HepG2 (cell line): Measurements from ENCODE around the gene ASXL1. TPM values are rescaled to one million over a fixed set of nuclear protein-coding genes. Genes with fewer than 3 reads are reported as not detected.
A peak's percentile ranks its signal among the peaks of the same experiment; 100 is the strongest.

Source experiments
- DBP ChIP-seq: sonication (generic); formaldehyde crosslinking; IDR thresholded peaks from 2 replicates; pipeline ENCODE4 v1.4.0; 2020; ENCODE audit warnings: missing genetic modification reagents; ENCODE audit errors: not compliant biosample characterization
- HNF1A ChIP-seq, 2 experiments: sonication (generic) in 1 of 2; formaldehyde crosslinking in 1 of 2; IDR thresholded peaks; 2 replicates each; pipeline versions ENCODE4 v1.4.0 to v1.6.1; 2016 to 2020; ENCODE audit warnings: borderline replicate concordance in 1 of 2, low read depth in 1 of 2, mild to moderate bottlenecking in 1 of 2, missing genetic modification reagents in 1 of 2
- MAFG ChIP-seq: sonication (generic); formaldehyde crosslinking; IDR thresholded peaks from 2 replicates; pipeline ENCODE4 v1.5.1; 2020; ENCODE audit warnings: mild to moderate bottlenecking, missing genetic modification reagents
- MXD1 ChIP-seq: sonication (generic); formaldehyde crosslinking; IDR thresholded peaks from 2 replicates; pipeline ENCODE4 v1.4.0; 2020; ENCODE audit warnings: mild to moderate bottlenecking, missing genetic modification reagents
- PAF1 ChIP-seq: IDR thresholded peaks from 2 replicates; pipeline ENCODE4 v1.6.1; 2016; ENCODE audit warnings: missing genetic modification reagents, missing compliant biosample characterization
- POGZ ChIP-seq: sonication (generic); formaldehyde crosslinking; IDR thresholded peaks from 2 replicates; pipeline ENCODE4 v1.4.0; 2020; ENCODE audit warnings: mild to moderate bottlenecking, missing genetic modification reagents
- REPIN1 ChIP-seq: sonication (generic); formaldehyde crosslinking; IDR thresholded peaks from 2 replicates; pipeline ENCODE4 v1.8.0; 2022; ENCODE audit warnings: missing genetic modification reagents, low read depth, mild to moderate bottlenecking, borderline replicate concordance
- SNAPC2 ChIP-seq: sonication (generic); formaldehyde crosslinking; IDR thresholded peaks from 2 replicates; pipeline ENCODE4 v1.8.1; 2022; ENCODE audit warnings: mild to moderate bottlenecking, missing genetic modification reagents
- SOX6 ChIP-seq, 2 experiments: fragments of 450-650 bp in 1 of 2; sonication (generic) in 1 of 2; formaldehyde crosslinking in 1 of 2; IDR thresholded peaks; 2 replicates each; pipeline versions ENCODE4 v1.4.0 to v1.6.1; 2017 to 2020; ENCODE audit warnings: antibody characterized with exemption in 1 of 2, mild to moderate bottlenecking in 1 of 2, missing genetic modification reagents in 1 of 2
- SUZ12 ChIP-seq: fragments of 150-350 bp; IDR thresholded peaks from 2 replicates; pipeline ENCODE4 v1.6.1; 2014; ENCODE audit warnings: low read depth, low read length
- TP53 ChIP-seq: sonication (generic); formaldehyde crosslinking; conservative IDR thresholded peaks from 2 replicates; pipeline ENCODE4 v1.4.0; 2020; ENCODE audit warnings: missing genetic modification reagents
- ZNF138 ChIP-seq: sonication (generic); formaldehyde crosslinking; IDR thresholded peaks from 2 replicates; pipeline ENCODE4 v1.5.0; 2020; ENCODE audit warnings: mild to moderate bottlenecking, low read depth, missing genetic modification reagents
- ZNF207 ChIP-seq: fragments of 450-650 bp; IDR thresholded peaks from 2 replicates; pipeline ENCODE4 v1.6.1; 2016; ENCODE audit warnings: antibody characterized with exemption, borderline replicate concordance
- ZNF230 ChIP-seq: sonication (generic); formaldehyde crosslinking; IDR thresholded peaks from 2 replicates; pipeline ENCODE4 v1.4.0; 2020; ENCODE audit warnings: mild to moderate bottlenecking, missing genetic modification reagents
- ZNF280D ChIP-seq: sonication (generic); formaldehyde crosslinking; IDR thresholded peaks from 2 replicates; pipeline ENCODE4 v1.5.1; 2020; ENCODE audit warnings: mild to moderate bottlenecking, missing genetic modification reagents
- ZNF326 ChIP-seq: sonication (generic); formaldehyde crosslinking; IDR thresholded peaks from 2 replicates; pipeline ENCODE4 v1.4.0; 2020; ENCODE audit warnings: missing genetic modification reagents, borderline replicate concordance
- ZNF501 ChIP-seq: sonication (generic); formaldehyde crosslinking; IDR thresholded peaks from 2 replicates; pipeline ENCODE4 v1.5.1; 2020; ENCODE audit warnings: mild to moderate bottlenecking, moderate library complexity, missing genetic modification reagents
- ZNF550 ChIP-seq: sonication (generic); formaldehyde crosslinking; IDR thresholded peaks from 2 replicates; pipeline ENCODE4 v1.4.0; 2020; ENCODE audit warnings: mild to moderate bottlenecking, missing genetic modification reagents, borderline replicate concordance
- ZNF737 ChIP-seq: sonication (generic); formaldehyde crosslinking; IDR thresholded peaks from 2 replicates; pipeline ENCODE4 v1.5.0; 2020; ENCODE audit warnings: missing genetic modification reagents, mild to moderate bottlenecking, borderline replicate concordance
- ZNF816 ChIP-seq: sonication (generic); formaldehyde crosslinking; IDR thresholded peaks from 2 replicates; pipeline ENCODE4 v1.8.0; 2022; ENCODE audit warnings: missing genetic modification reagents, mild to moderate bottlenecking, borderline replicate concordance
- polyA plus RNA-seq, 8 experiments: library from polyadenylated mRNA; depleted of rRNA in 3 of 8; stranded (reverse) in 7 of 8; unstranded in 1 of 8; fragments of >200 nt; fragmentation: Illumina TruSeq in 4 of 8; extraction: Trizol in 4 of 8; gene quantifications; 2 replicates each; pipeline versions ENCODE4 v1.2.1 to v1.2.3, GENCODE V29; 2011 to 2016; ENCODE audit warnings: low read depth in 4 of 8, missing spikeins in 1 of 8, mixed read lengths in 1 of 8; ENCODE audit not compliant: insufficient read depth in 1 of 8
- total RNA-seq, 5 experiments: library from RNA; depleted of rRNA; stranded (reverse); fragments of >200 nt; fragmentation: Illumina TruSeq; extraction: Trizol; gene quantifications; 2 replicates each; pipeline ENCODE4 v1.2.3, GENCODE V29; 2016; ENCODE audit warnings: low read depth in 1 of 5

Gene ASXL1
- total and polyA plus RNA-seq, 2 of the 13 experiments (the other 11 are each of a cell fraction or from before 2014, with no cell fraction given), result 62.1 to 74.8 TPM

GRCh38 chr20:32357869-32358631 is at the start of gene ASXL1 (continued):
- TF ChIP-seq ZNF550 (CRISPR knock-in tag) (no peak; the same call in 1 of the 2 replicates), MAFG (CRISPR knock-in tag) (no peak), ZNF207 (no peak), SNAPC2 (CRISPR knock-in tag) (peak; percentile 86; the same call in 1 of the 2 replicates), DBP (no peak), TP53 (peak; percentile 78; the same call in 1 of the 2 replicates), ZNF326 (CRISPR knock-in tag) (no peak), ZNF816 (CRISPR knock-in tag) (peak; percentile 93), ZNF737 (CRISPR knock-in tag) (no peak), HNF1A (IDR thresholded peaks at IDR 0.05; ENCODE audit: low read depth) (peak; percentile 66), HNF1A (CRISPR knock-in tag; IDR thresholded peaks at IDR 0.05; ENCODE audit: borderline replicate concordance) (peak; percentile 94), ZNF501 (CRISPR knock-in tag) (peak; percentile 93), ZNF230 (peak; percentile 98), REPIN1 (CRISPR knock-in tag) (peak; percentile 94), SUZ12 (peak; percentile 92), ZNF138 (CRISPR knock-in tag) (peak; percentile 75), PAF1 (CRISPR knock-in tag) (no peak), SOX6 (IDR thresholded peaks at IDR 0.05) (no peak), SOX6 (CRISPR knock-in tag; IDR thresholded peaks at IDR 0.05) (peak; percentile 88), MXD1 (peak; percentile 91), ZNF280D (peak; percentile 93), POGZ (CRISPR knock-in tag) (peak; percentile 97)
